Mucosa of stomach (tissue), 1 donor: ENCODE data around the gene MAL.

Experiments used
- H3K27me3 ChIP-seq: one replicate; pipeline ENCODE4 v1.7.0; 2013; ENCODE audit warnings: mild to moderate bottlenecking, low read length; ENCODE audit not compliant: control insufficient read depth, insufficient read depth
- H3K36me3 ChIP-seq: one replicate; pipeline ENCODE4 v1.7.0; 2013; ENCODE audit warnings: low read length; ENCODE audit not compliant: control insufficient read depth, insufficient read depth
- H3K4me1 ChIP-seq: one replicate; pipeline ENCODE4 v1.7.0; 2013; ENCODE audit warnings: mild to moderate bottlenecking, low read length; ENCODE audit not compliant: control insufficient read depth, insufficient read depth
- H3K4me3 ChIP-seq: one replicate; pipeline ENCODE4 v1.7.0; 2013; ENCODE audit warnings: low read length
- H3K9ac ChIP-seq: one replicate; pipeline ENCODE4 v1.7.0; 2013; ENCODE audit warnings: mild to moderate bottlenecking, low read length, moderate library complexity
- H3K9me3 ChIP-seq: one replicate; pipeline ENCODE4 v1.7.0; 2013; ENCODE audit warnings: mild to moderate bottlenecking, low read length, moderate library complexity; ENCODE audit not compliant: control insufficient read depth
- donor health status: Pancreatic carcinoma.

The MAL gene

GRCh38 chr2:95012881-95013550, 12.5 kb upstream of the MAL start:
- no peaks in the 10 kb centered on the region for H3K27me3 ChIP-seq
- H3K4me3 ChIP-seq, result no peak overlapping the region
- no peak overlapping the region for H3K9ac ChIP-seq
- no peaks in the 10 kb centered on the region for H3K36me3 ChIP-seq
- H3K4me1 ChIP-seq, result no peaks in the 10 kb centered on the region
- H3K9me3 ChIP-seq, result no peaks in the 10 kb centered on the region

GRCh38 chr2:95013726-95014125, 11.8 kb upstream of the MAL start:
- Histone ChIP-seq H3K9ac (no peak overlapping the region), H3K27me3 (no peaks in the 10 kb centered on the region), H3K9me3 (no peaks in the 10 kb centered on the region), H3K36me3 (no peaks in the 10 kb centered on the region), H3K4me3 (no peak overlapping the region), H3K4me1 (no peaks in the 10 kb centered on the region)

DNA sequence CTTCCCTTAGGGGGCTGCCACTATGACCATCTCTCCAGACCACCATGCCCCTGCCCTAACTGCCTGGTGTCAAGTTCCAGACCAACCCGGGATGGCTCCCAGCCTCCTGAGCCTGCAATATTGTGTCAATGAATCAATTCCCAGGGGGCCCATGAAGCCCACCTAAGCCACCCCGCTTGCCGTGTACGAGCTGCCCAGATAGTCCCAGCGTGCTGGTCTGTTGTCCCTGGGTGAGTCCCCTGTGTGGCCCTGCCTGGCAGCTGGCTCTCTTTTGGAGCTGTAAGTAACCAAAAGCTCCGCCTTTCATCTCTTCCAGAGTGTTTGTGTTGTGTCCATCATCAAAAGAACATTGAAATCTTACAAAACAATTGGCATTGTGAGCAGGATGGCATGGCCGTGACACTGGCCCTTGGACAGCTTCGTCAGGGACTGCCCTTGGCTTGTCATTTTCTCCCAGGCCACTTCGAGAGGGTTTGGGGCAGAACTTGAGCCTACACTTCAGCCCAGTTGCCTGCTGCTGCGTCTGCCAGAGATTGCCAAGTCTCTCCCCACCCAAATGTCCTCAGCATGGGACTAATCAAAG, 11.3 kb upstream of the MAL start:
- Histone ChIP-seq H3K36me3 (no peaks in the 10 kb centered on the region), H3K27me3 (no peaks in the 10 kb centered on the region), H3K4me3 (no peak overlapping the region), H3K9ac (no peak overlapping the region), H3K9me3 (no peaks in the 10 kb centered on the region), H3K4me1 (no peaks in the 10 kb centered on the region)

- Histone ChIP-seq H3K36me3 (no peaks in the 10 kb centered on the region), H3K4me1 (no peaks in the 10 kb centered on the region), H3K9me3 (no peaks in the 10 kb centered on the region), H3K27me3 (no peaks in the 10 kb centered on the region), H3K4me3 (no peak overlapping the region), H3K9ac (no peak overlapping the region)
Measured at GRCh38 chr2:95015261-95015912, 10.1 kb upstream of the MAL start.

- H3K9me3 ChIP-seq, result no peaks in the 10 kb centered on the region
- no peak overlapping the region for H3K4me3 ChIP-seq
- no peak overlapping the region for H3K9ac ChIP-seq
- H3K4me1 ChIP-seq, result no peaks in the 10 kb centered on the region
- H3K36me3 ChIP-seq, result no peaks in the 10 kb centered on the region
- H3K27me3 ChIP-seq, result no peaks in the 10 kb centered on the region
Measured at GRCh38 chr2:95016616-95017015, 8.9 kb upstream of the MAL start.

DNA sequence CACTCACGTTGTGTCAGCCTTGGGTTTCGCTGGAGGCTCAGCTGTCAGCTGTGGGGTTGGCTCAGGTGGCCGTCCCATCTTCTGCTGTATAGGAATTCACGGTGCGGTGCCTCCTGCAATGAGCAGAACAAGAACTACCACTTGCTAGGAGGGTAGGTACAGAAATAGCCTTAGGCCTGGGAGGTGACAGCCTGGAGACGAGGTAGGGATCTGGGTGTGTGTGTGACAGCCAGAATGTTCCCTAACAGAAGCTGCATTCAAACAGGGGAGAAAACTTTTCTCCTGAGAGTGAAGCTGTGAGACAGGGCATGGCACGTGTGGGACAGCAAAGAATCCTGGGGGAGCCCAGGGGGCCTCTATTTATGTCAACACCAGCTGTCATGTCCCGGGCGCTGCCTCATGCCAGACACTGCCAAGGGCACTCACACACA, 8.4 kb upstream of the MAL start:
- no peaks in the 10 kb centered on the region for H3K4me1 ChIP-seq
- H3K4me3 ChIP-seq, result no peak overlapping the region
- no peak overlapping the region for H3K9ac ChIP-seq
- peaks cover 4% of the 10 kb centered on the region for H3K27me3 ChIP-seq
- no peaks in the 10 kb centered on the region for H3K36me3 ChIP-seq
- H3K9me3 ChIP-seq, result no peaks in the 10 kb centered on the region

GRCh38 chr2:95017836-95018235, 7.7 kb upstream of the MAL start:
- Histone ChIP-seq H3K9ac (no peak overlapping the region), H3K36me3 (no peaks in the 10 kb centered on the region)

DNA sequence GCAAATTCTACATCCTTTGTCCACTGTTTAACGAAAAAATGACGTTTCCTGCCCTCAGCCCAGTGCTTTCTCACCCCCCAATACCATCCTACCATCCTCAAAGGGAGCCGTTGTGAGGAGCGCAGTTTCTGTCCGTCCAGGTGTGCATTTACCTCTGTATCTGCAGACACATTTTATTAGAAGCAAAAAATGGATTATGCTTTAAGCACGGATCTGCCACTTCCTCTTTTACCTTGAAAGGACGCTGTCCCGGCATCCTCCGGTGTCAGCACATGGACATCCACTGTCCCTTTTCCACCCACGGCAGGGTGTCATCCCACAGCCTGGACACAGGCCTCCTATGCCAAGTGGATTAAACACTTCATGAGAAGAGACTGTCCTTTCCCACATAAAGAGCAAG, 7.2 kb upstream of the MAL start:
- Histone ChIP-seq H3K27me3 (peaks cover 10% of the 10 kb centered on the region), H3K9ac (no peak overlapping the region), H3K36me3 (no peaks in the 10 kb centered on the region), H3K9me3 (no peaks in the 10 kb centered on the region), H3K4me1 (peaks cover 8% of the 10 kb centered on the region), H3K4me3 (no peak overlapping the region)

More at GRCh38 chr2:95017836-95018235, 7.7 kb upstream of the MAL start:
- Histone ChIP-seq H3K27me3 (peaks cover 10% of the 10 kb centered on the region), H3K4me1 (peaks cover 6% of the 10 kb centered on the region), H3K9me3 (no peaks in the 10 kb centered on the region), H3K4me3 (no peak overlapping the region)

DNA sequence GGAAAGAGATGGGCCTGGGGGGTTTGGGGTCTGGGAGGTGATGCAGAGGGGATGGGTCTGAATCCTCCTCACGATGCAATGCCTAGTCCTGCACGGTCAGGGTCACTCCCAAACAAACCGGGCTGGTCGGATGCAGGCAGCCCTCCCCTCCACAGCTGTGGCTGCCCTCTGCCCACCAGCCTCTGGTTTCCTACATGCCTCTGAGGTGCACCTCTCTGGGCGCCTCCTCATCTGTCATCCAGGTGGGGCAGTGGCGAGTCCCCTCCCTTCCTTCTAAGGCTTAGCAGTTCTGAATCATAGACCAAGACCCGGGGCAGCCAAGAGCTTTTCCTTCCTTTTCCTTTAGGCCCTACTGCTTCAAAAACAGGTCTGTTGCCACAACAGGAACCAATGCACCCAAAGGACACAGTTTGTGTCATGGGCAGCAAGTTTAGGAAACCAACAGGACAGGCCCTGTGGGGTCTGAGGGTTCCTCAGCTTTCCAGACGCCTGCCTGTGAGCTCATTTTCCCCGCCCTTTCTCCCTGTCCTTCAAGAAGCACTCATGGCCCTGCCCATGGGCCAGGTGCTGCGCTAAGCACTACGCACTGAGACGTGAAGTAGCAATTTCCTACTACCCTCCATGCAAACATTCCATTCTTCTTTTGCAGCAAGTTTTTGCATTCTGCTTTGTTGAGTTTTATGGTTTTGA, 6.5 kb upstream of the MAL start:
- Histone ChIP-seq H3K27me3 (peaks cover 16% of the 10 kb centered on the region), H3K4me1 (peaks cover 8% of the 10 kb centered on the region), H3K9ac (no peak overlapping the region), H3K9me3 (no peaks in the 10 kb centered on the region), H3K36me3 (no peaks in the 10 kb centered on the region), H3K4me3 (no peak overlapping the region)

DNA sequence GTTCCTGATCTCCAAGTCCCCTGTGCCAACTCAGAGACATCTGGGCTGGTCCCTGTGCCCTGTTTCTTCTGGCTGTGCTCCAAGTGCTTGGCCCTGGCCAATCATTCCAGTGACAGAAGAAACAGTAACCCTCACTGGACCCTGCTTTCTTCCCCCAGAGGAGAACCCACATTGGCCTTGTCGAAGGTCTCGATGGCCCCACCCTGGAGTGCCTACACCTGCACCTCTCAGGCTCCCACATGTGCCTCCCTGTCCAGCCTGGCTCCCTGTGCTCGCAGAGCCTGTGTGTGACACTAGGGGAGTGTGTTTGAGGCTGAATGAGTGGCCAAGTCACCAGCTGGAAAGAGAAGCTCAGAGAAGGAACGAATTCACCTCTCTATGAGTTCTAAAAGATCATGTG, 5.9 kb upstream of the MAL start:
- H3K9me3 ChIP-seq, result no peaks in the 10 kb centered on the region
- H3K4me1 ChIP-seq, result peaks cover 8% of the 10 kb centered on the region
- peaks cover 21% of the 10 kb centered on the region for H3K27me3 ChIP-seq
- no peak overlapping the region for H3K4me3 ChIP-seq
- H3K36me3 ChIP-seq, result no peaks in the 10 kb centered on the region
- no peak overlapping the region for H3K9ac ChIP-seq

DNA sequence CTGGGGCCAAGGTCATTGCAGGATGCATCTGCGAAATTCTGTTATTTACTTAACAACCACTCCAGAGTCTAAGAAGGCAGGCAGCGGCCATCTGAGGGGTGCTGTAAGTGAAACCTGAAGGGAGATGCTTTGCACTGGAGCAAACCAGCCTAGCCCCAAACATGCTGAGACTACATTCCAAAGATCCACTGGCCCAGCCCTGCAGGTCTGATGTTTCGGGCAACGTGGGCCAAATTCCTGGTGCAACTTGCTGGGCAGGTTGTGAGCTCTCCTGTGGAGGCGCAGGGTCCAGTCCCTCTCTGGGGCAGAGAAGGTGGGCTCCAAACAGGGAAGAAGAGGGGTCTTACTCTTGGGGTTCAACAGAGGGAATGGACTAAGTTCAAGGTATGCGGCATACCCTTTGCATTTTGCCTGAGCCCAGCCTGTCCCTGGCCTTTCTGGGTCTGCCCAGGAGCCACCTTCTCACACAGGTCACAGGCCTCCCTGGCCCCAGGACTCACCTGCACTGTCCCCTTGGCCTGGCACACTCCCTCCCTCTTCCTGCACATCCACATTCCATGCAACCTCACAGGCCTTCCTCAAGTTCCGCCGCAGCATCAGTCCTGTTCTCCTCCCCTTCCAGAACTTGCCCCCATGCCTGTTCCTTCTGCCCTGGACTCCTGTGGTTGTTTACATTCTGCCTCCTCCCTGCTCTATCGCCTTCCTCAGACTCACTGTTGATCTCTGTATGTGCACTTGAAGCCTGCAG, 5.1 kb upstream of the MAL start:
- no peaks in the 10 kb centered on the region for H3K36me3 ChIP-seq
- peaks cover 8% of the 10 kb centered on the region for H3K4me1 ChIP-seq
- H3K9me3 ChIP-seq, result no peaks in the 10 kb centered on the region
- H3K27me3 ChIP-seq, result peaks cover 29% of the 10 kb centered on the region
- no peak overlapping the region for H3K9ac ChIP-seq
- H3K4me3 ChIP-seq, result no peak overlapping the region
